OCI-LY7 (cell line): ENCODE measurements around the gene HCK. TPM values are rescaled to one million over a fixed set of nuclear protein-coding genes. Genes with fewer than 3 reads are reported as not detected.
"Not testable (repeated sequence)": the region's sequence is repeated elsewhere in the genome, so short reads cannot be mapped to it uniquely, and the experiment has no call there.

ENCODE experiments used
- BruUV-seq: library from RNA; stranded (reverse); fragments of 400-500 nt; replicated peaks from 2 replicates; lab custom pipeline; 2021; lab: Mats Ljungman, UMichigan
- CTCF ChIA-PET: fragments of 300-600 bp; sonication (Branson Sonifier 250); formaldehyde crosslinking; loops from one replicate; lab custom pipeline; 2022; ENCODE audit warnings: antibody characterized with exemption; ENCODE audit not compliant: unreplicated experiment; lab: Charles Lee
- POLR2A ChIA-PET: fragments of 300-600 bp; sonication (Branson Sonifier 250); formaldehyde crosslinking; loops from one replicate; lab custom pipeline; 2022; ENCODE audit warnings: antibody characterized with exemption; lab: Charles Lee
- DNase-seq: peaks from one replicate; pipeline ENCODE4 v3.0.0-alpha.2; 2015; ENCODE audit warnings: low spot score
- H2AFZ ChIP-seq: fragments of 200-600 bp; sonication (generic), shearing (Covaris generic); 2 replicates; pipeline ENCODE4 v1.6.1; 2014; ENCODE audit warnings: mild to moderate bottlenecking, antibody characterized with exemption, low read length, moderate library complexity
- H3K27ac ChIP-seq: fragments of 200-600 bp; sonication (generic); 2 replicates; pipeline ENCODE4 v1.5.1; 2014; ENCODE audit warnings: mixed run types, low read depth, mild to moderate bottlenecking, moderate library complexity, low read length, inconsistent platforms; ENCODE audit not compliant: poor library complexity, severe bottlenecking
- H3K36me3 ChIP-seq: fragments of 200-600 bp; sonication (generic); 2 replicates; pipeline ENCODE4 v1.6.1; 2014; ENCODE audit warnings: mild to moderate bottlenecking, antibody characterized with exemption, low read length, moderate library complexity, mixed read lengths; ENCODE audit not compliant: insufficient read depth
- H3K4me1 ChIP-seq: fragments of 200-600 bp; sonication (generic); 2 replicates; pipeline ENCODE4 v1.5.1; 2014; ENCODE audit warnings: mild to moderate bottlenecking, low read length; ENCODE audit not compliant: insufficient read depth, poor library complexity, severe bottlenecking
- H3K4me2 ChIP-seq: fragments of 200-600 bp; sonication (generic); 2 replicates; pipeline ENCODE4 v1.6.1; 2014; ENCODE audit warnings: mild to moderate bottlenecking, low read length
- H3K4me3 ChIP-seq: fragments of 200-600 bp; sonication (generic); 2 replicates; pipeline ENCODE4 v1.5.1; 2014; ENCODE audit warnings: mild to moderate bottlenecking, low read depth, low read length; ENCODE audit not compliant: poor library complexity, severe bottlenecking
- H3K79me2 ChIP-seq: fragments of 200-600 bp; sonication (generic); 2 replicates; pipeline ENCODE4 v1.6.1; 2016; ENCODE audit warnings: low read depth, mild to moderate bottlenecking, low read length, moderate library complexity, mixed read lengths; ENCODE audit not compliant: insufficient read depth
- H3K9me2 ChIP-seq: fragments of 200-600 bp; sonication (generic); 2 replicates; pipeline ENCODE4 v1.6.1; 2016; ENCODE audit warnings: mild to moderate bottlenecking, low read length, mixed read lengths; ENCODE audit not compliant: insufficient read depth
- H3K9me3 ChIP-seq: fragments of 200-600 bp; sonication (generic); 2 replicates; pipeline ENCODE4 v1.6.1; 2014; ENCODE audit warnings: mild to moderate bottlenecking, mixed run types, low read length, mixed read lengths
- H4K20me1 ChIP-seq: fragments of 200-600 bp; sonication (generic); 2 replicates; pipeline ENCODE4 v1.6.1; 2014; ENCODE audit warnings: mild to moderate bottlenecking, antibody characterized with exemption, low read length, moderate library complexity, mixed read lengths; ENCODE audit not compliant: insufficient read depth
- CTCF ChIP-seq: fragments of 200-600 bp; sonication (generic); conservative IDR thresholded peaks from 2 replicates; pipeline ENCODE4 v1.5.1; 2014; ENCODE audit warnings: mild to moderate bottlenecking, antibody characterized with exemption, low read length, moderate library complexity, mixed read lengths
- EZH2phosphoT487 ChIP-seq: fragments of 200-600 bp; sonication (generic); IDR thresholded peaks from 2 replicates; pipeline ENCODE4 v1.6.1; 2018; ENCODE audit warnings: low read depth, borderline replicate concordance, mild to moderate bottlenecking, mixed run types, antibody characterized with exemption, low read length, moderate library complexity, mixed read lengths
- intact Hi-C: fragments of 100-400 bp; cut with micrococcal nuclease; formaldehyde crosslinking; loops from one replicate; pipeline ENCODE4 v1.10.0; 2022; ENCODE audit not compliant: unreplicated experiment
- total RNA-seq, 2 experiments: library from RNA; depleted of rRNA in 1 of 2; stranded (reverse); fragments of >200 nt in 1 of 2; shearing (Covaris generic) in 1 of 2; gene quantifications; 2 replicates each; pipeline ENCODE4 v1.2.3, GENCODE V29; 2014 to 2022

Gene HCK
- total RNA-seq, 2 experiments from 2014 or later = 0.19 to 3.2 TPM

- BruUV-seq = no TSS peak
- H3K4me1 ChIP-seq = peaks cover 13% of the 10 kb centered on the region
- no peaks in the 10 kb centered on the region for H3K9me3 ChIP-seq
- no peak overlapping the region for H2AFZ ChIP-seq
- TF ChIP-seq CTCF (no peak), EZH2phosphoT487 (no peak)
- DNase-seq = no peak
- no peak overlapping the region for H3K27ac ChIP-seq
- peaks cover 12% of the 10 kb centered on the region; the same call in 1 of the 2 replicates for H4K20me1 ChIP-seq
- peaks cover 89% of the 10 kb centered on the region for H3K79me2 ChIP-seq
- H3K4me2 ChIP-seq = no peak overlapping the region
- no peak overlapping the region for H3K4me3 ChIP-seq
- no peaks in the 10 kb centered on the region for H3K9me2 ChIP-seq
- CTCF ChIA-PET = no interaction called here
- intact Hi-C loops = no loop called here
- POLR2A ChIA-PET = interaction anchor here (0.6 to 1.8 kb wide), 6 partner anchors 14 to 383 kb away, joined by 3 to 9 read pairs (median 3); partner anchors contain the start of gene PDRG1
- H3K36me3 ChIP-seq = peaks cover 42% of the 10 kb centered on the region
Observed at GRCh38 chr20:32115211-32115767, 63.2 kb downstream of the HCK start.

- Histone ChIP-seq H3K4me2 (no peak overlapping the region), H3K27ac (no peak overlapping the region), H3K4me3 (no peak overlapping the region), H3K9me3 (no peaks in the 10 kb centered on the region), H3K9me2 (no peaks in the 10 kb centered on the region), H4K20me1 (0 out of 2 replicates have a peak, but pooled peaks cover 6% of the 10 kb centered on the region), H3K4me1 (peaks cover 4% of the 10 kb centered on the region), H3K79me2 (peaks cover 88% of the 10 kb centered on the region), H2AFZ (no peak overlapping the region), H3K36me3 (peaks cover 42% of the 10 kb centered on the region)
- no TSS peak for BruUV-seq
- no peak for DNase-seq
- ChIA-PET POLR2A (interaction anchor here (0.6 to 1.8 kb wide), 5 partner anchors 13 to 795 kb away, joined by 3 to 9 read pairs (median 5); no protein-coding TSS in a partner anchor), CTCF (no interaction called here)
- intact Hi-C loops = no loop called here
- TF ChIP-seq EZH2phosphoT487 (no peak), CTCF (no peak)
Observed at GRCh38 chr20:32116079-32116521, 64.1 kb downstream of the HCK start.

GRCh38 chr20:32116796-32117195 lies 64.8 kb downstream of the HCK start:
- H3K4me3 ChIP-seq, H2AFZ ChIP-seq, BruUV-seq, DNase-seq, H3K4me2 ChIP-seq, H3K9me2 ChIP-seq, H3K4me1 ChIP-seq, H3K27ac ChIP-seq, H4K20me1 ChIP-seq, H3K9me3 ChIP-seq, CTCF ChIA-PET, intact Hi-C loops: not testable (repeated sequence)
- H3K36me3 ChIP-seq = peaks cover 36% of the 10 kb centered on the region
- peaks cover 81% of the 10 kb centered on the region for H3K79me2 ChIP-seq
- POLR2A ChIA-PET = interaction anchor here (0.7 to 1.8 kb wide), 4 partner anchors 12 to 796 kb away, joined by 4 to 9 read pairs (median 7); no protein-coding TSS in a partner anchor

GRCh38 chr20:32118427-32118826 lies 66.4 kb downstream of the HCK start:
- H3K9me3 ChIP-seq, H3K27ac ChIP-seq, BruUV-seq, CTCF ChIA-PET, H2AFZ ChIP-seq, H3K9me2 ChIP-seq, DNase-seq, H3K4me2 ChIP-seq, H4K20me1 ChIP-seq, H3K4me1 ChIP-seq, H3K4me3 ChIP-seq, intact Hi-C loops: not testable (repeated sequence)
- Histone ChIP-seq H3K79me2 (peaks cover 68% of the 10 kb centered on the region), H3K36me3 (peaks cover 29% of the 10 kb centered on the region; the same call in 1 of the 2 replicates)
- POLR2A ChIA-PET = interaction anchor here (0.9 to 1.0 kb wide), 2 partner anchors 18 to 83 kb away, joined by 4 to 5 read pairs; no protein-coding TSS in a partner anchor
